HepG2 (cell line): ENCODE results near the gene DOLK. TPM values are rescaled to one million over a fixed set of nuclear protein-coding genes. Genes with fewer than 3 reads are reported as not detected.

Source experiments
- AHDC1 ChIP-seq: sonication (generic); formaldehyde crosslinking; IDR thresholded peaks from 2 replicates; pipeline ENCODE4 v1.5.1; 2020; ENCODE audit warnings: mild to moderate bottlenecking, missing genetic modification reagents, borderline replicate concordance
- NFYC ChIP-seq: IDR thresholded peaks from 2 replicates; pipeline ENCODE4 v1.6.1; 2016; ENCODE audit warnings: missing genetic modification reagents, missing compliant biosample characterization
- NR3C1 ChIP-seq: sonication (generic); formaldehyde crosslinking; IDR thresholded peaks from 2 replicates; pipeline ENCODE4 v1.4.0; 2020; ENCODE audit warnings: missing genetic modification reagents
- PAXIP1 ChIP-seq: sonication (generic); formaldehyde crosslinking; conservative IDR thresholded peaks from 2 replicates; pipeline ENCODE4 v1.4.0; 2020; ENCODE audit warnings: mild to moderate bottlenecking, missing genetic modification reagents, moderate library complexity
- RERE ChIP-seq: IDR thresholded peaks from 2 replicates; pipeline ENCODE4 v1.6.1; 2016; ENCODE audit warnings: low read depth, missing genetic modification reagents, missing compliant biosample characterization
- RFXANK ChIP-seq: IDR thresholded peaks from 2 replicates; pipeline ENCODE4 v1.6.1; 2016
- TBX3 ChIP-seq: fragments of 450-650 bp; IDR thresholded peaks from 2 replicates; pipeline ENCODE4 v1.6.1; 2017; ENCODE audit warnings: antibody characterized with exemption, mild to moderate bottlenecking, inconsistent platforms, borderline replicate concordance
- ZKSCAN5 ChIP-seq: sonication (generic); formaldehyde crosslinking; IDR thresholded peaks from 2 replicates; pipeline ENCODE4 v1.5.1; 2020; ENCODE audit warnings: mild to moderate bottlenecking, missing genetic modification reagents
- ZNF17 ChIP-seq: sonication (generic); formaldehyde crosslinking; IDR thresholded peaks from 2 replicates; pipeline ENCODE4 v1.5.0; 2020; ENCODE audit warnings: mild to moderate bottlenecking, missing genetic modification reagents
- ZNF329 ChIP-seq: sonication (generic); formaldehyde crosslinking; IDR thresholded peaks from 2 replicates; pipeline ENCODE4 v1.9.0; 2021; ENCODE audit warnings: low read depth, mild to moderate bottlenecking, missing genetic modification reagents
- ZNF354B ChIP-seq: sonication (generic); formaldehyde crosslinking; IDR thresholded peaks from 2 replicates; pipeline ENCODE4 v1.8.0; 2022; ENCODE audit warnings: mild to moderate bottlenecking, missing genetic modification reagents
- ZNF552 ChIP-seq: sonication (generic); formaldehyde crosslinking; IDR thresholded peaks from 2 replicates; pipeline ENCODE4 v1.9.0; 2022; ENCODE audit warnings: missing genetic modification reagents, mild to moderate bottlenecking, borderline replicate concordance
- ZNF746 ChIP-seq: sonication (generic); formaldehyde crosslinking; IDR thresholded peaks from 2 replicates; pipeline ENCODE4 v1.8.0; 2022; ENCODE audit warnings: mild to moderate bottlenecking, missing genetic modification reagents
- ZNF777 ChIP-seq: sonication (generic); formaldehyde crosslinking; IDR thresholded peaks from 2 replicates; pipeline ENCODE4 v1.4.0; 2020; ENCODE audit warnings: missing genetic modification reagents
- polyA plus RNA-seq, 8 experiments: library from polyadenylated mRNA; depleted of rRNA in 3 of 8; stranded (reverse) in 7 of 8; unstranded in 1 of 8; fragments of >200 nt; fragmentation: Illumina TruSeq in 4 of 8; extraction: Trizol in 4 of 8; gene quantifications; 2 replicates each; pipeline versions ENCODE4 v1.2.1 to v1.2.3, GENCODE V29; 2011 to 2016; ENCODE audit warnings: low read depth in 4 of 8, missing spikeins in 1 of 8, mixed read lengths in 1 of 8; ENCODE audit not compliant: insufficient read depth in 1 of 8
- total RNA-seq, 5 experiments: library from RNA; depleted of rRNA; stranded (reverse); fragments of >200 nt; fragmentation: Illumina TruSeq; extraction: Trizol; gene quantifications; 2 replicates each; pipeline ENCODE4 v1.2.3, GENCODE V29; 2016; ENCODE audit warnings: low read depth in 1 of 5

The DOLK gene
- total and polyA plus RNA-seq, 2 of the 13 experiments (the other 11 are each of a cell fraction or from before 2014, with no cell fraction given), result 15.4 to 18.7 TPM

- no peak for TF ChIP-seq ZNF777 (CRISPR knock-in tag)
- TF ChIP-seq ZNF329 (CRISPR knock-in tag), result peak; percentile 53; the same call in 1 of the 2 replicates
- TF ChIP-seq ZKSCAN5 (CRISPR knock-in tag), result no peak
- TF ChIP-seq TBX3, result no peak
- no peak for TF ChIP-seq ZNF17 (CRISPR knock-in tag)
- no peak for TF ChIP-seq NR3C1 (CRISPR knock-in tag)
- no peak for TF ChIP-seq NFYC (CRISPR knock-in tag)
- TF ChIP-seq ZNF354B, result 0 out of 2 replicates have a peak, but pooled peaks have one; percentile 67
- TF ChIP-seq PAXIP1, result peak; percentile 92
- peak; percentile 79; the same call in 1 of the 2 replicates for TF ChIP-seq ZNF746 (CRISPR knock-in tag)
- TF ChIP-seq RFXANK (CRISPR knock-in tag), result no peak
- TF ChIP-seq RERE (CRISPR knock-in tag), result no peak
- peak; percentile 64; the same call in 1 of the 2 replicates for TF ChIP-seq AHDC1
- no peak for TF ChIP-seq ZNF552 (CRISPR knock-in tag)
Measured at GRCh38 chr9:128917151-128917849, 30.1 kb downstream of the DOLK start (continued).
